HL-60 (cell line): ENCODE measurements around the gene ARHGAP10.

Experiments used
- DNase-seq, 2 experiments: peaks; one replicate each; pipeline ENCODE4 v3.0.0-alpha.2; 2010 to 2020; ENCODE audit warnings: low read depth in 1 of 2, low spot score in 1 of 2
- H3K27ac ChIP-seq: fragments of 250-450 bp; sonication (Bioruptor Pico); replicated peaks from 2 replicates; pipeline ENCODE4 v1.5.1; 2020; ENCODE audit warnings: mild to moderate bottlenecking, moderate library complexity
- H3K27me3 ChIP-seq: fragments of 250-450 bp; sonication (Bioruptor Pico); 2 replicates; pipeline ENCODE4 v1.5.1; 2021; ENCODE audit warnings: mild to moderate bottlenecking, moderate library complexity; ENCODE audit not compliant: insufficient read depth, poor library complexity, severe bottlenecking
- H3K4me3 ChIP-seq: replicated peaks from 2 replicates; pipeline ENCODE4 v1.5.1; 2011; ENCODE audit warnings: mild to moderate bottlenecking, control low read depth, low read length; ENCODE audit not compliant: insufficient read depth
- GABPA ChIP-seq: IDR thresholded peaks from 2 replicates; pipeline ENCODE4 v1.6.1; 2012; ENCODE audit warnings: low read depth
- POLR2AphosphoS5 ChIP-seq: IDR thresholded peaks from 2 replicates; pipeline ENCODE4 v1.6.1; 2012; ENCODE audit warnings: low read depth
- SPI1 ChIP-seq: IDR thresholded peaks from 2 replicates; pipeline ENCODE4 v1.6.1; 2012; ENCODE audit warnings: low read depth, mild to moderate bottlenecking, borderline replicate concordance
- TF ChIP-seq, protein P1 (sequence below): IDR thresholded peaks from 2 replicates; pipeline ENCODE4 v1.6.1; 2012; ENCODE audit warnings: low read depth; ENCODE audit not compliant: insufficient replicate concordance
- TF ChIP-seq, protein P2 (sequence below): IDR thresholded peaks from one replicate; pipeline ENCODE4 v1.5.1; 2011; ENCODE audit warnings: low read length, control low read depth, inconsistent platforms; ENCODE audit not compliant: insufficient read depth

Gene ARHGAP10

DNA sequence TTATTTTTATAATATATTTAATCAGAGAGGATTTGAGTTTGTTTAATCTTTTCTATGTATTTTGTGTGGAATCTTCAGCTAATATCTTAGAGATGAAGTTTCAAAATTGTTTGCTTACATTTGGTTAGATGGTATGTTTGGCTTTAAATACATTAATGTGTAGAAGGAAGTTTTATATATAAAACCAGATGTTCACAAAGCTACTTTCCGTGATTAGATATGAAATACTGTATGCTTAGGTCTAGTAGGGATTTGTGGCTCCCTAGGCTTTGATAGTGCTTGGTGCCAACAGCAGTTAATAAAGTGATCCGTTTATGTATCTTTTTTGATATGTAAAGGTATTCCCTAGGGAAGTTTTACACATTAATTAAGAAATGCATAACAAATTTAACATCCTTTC is 223.0 kb downstream of the ARHGAP10 start:
- no peak for DNase-seq
- Histone ChIP-seq H3K27ac (no peak overlapping the region), H3K4me3 (no peak overlapping the region), H3K27me3 (no peaks in the 10 kb centered on the region)
- TF ChIP-seq SPI1 (no peak), GABPA (no peak), POLR2AphosphoS5 (no peak)
- TF ChIP-seq, protein P1, sequence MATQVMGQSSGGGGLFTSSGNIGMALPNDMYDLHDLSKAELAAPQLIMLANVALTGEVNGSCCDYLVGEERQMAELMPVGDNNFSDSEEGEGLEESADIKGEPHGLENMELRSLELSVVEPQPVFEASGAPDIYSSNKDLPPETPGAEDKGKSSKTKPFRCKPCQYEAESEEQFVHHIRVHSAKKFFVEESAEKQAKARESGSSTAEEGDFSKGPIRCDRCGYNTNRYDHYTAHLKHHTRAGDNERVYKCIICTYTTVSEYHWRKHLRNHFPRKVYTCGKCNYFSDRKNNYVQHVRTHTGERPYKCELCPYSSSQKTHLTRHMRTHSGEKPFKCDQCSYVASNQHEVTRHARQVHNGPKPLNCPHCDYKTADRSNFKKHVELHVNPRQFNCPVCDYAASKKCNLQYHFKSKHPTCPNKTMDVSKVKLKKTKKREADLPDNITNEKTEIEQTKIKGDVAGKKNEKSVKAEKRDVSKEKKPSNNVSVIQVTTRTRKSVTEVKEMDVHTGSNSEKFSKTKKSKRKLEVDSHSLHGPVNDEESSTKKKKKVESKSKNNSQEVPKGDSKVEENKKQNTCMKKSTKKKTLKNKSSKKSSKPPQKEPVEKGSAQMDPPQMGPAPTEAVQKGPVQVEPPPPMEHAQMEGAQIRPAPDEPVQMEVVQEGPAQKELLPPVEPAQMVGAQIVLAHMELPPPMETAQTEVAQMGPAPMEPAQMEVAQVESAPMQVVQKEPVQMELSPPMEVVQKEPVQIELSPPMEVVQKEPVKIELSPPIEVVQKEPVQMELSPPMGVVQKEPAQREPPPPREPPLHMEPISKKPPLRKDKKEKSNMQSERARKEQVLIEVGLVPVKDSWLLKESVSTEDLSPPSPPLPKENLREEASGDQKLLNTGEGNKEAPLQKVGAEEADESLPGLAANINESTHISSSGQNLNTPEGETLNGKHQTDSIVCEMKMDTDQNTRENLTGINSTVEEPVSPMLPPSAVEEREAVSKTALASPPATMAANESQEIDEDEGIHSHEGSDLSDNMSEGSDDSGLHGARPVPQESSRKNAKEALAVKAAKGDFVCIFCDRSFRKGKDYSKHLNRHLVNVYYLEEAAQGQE: no peak
- TF ChIP-seq, protein P2, sequence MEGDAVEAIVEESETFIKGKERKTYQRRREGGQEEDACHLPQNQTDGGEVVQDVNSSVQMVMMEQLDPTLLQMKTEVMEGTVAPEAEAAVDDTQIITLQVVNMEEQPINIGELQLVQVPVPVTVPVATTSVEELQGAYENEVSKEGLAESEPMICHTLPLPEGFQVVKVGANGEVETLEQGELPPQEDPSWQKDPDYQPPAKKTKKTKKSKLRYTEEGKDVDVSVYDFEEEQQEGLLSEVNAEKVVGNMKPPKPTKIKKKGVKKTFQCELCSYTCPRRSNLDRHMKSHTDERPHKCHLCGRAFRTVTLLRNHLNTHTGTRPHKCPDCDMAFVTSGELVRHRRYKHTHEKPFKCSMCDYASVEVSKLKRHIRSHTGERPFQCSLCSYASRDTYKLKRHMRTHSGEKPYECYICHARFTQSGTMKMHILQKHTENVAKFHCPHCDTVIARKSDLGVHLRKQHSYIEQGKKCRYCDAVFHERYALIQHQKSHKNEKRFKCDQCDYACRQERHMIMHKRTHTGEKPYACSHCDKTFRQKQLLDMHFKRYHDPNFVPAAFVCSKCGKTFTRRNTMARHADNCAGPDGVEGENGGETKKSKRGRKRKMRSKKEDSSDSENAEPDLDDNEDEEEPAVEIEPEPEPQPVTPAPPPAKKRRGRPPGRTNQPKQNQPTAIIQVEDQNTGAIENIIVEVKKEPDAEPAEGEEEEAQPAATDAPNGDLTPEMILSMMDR: no peak

DNA sequence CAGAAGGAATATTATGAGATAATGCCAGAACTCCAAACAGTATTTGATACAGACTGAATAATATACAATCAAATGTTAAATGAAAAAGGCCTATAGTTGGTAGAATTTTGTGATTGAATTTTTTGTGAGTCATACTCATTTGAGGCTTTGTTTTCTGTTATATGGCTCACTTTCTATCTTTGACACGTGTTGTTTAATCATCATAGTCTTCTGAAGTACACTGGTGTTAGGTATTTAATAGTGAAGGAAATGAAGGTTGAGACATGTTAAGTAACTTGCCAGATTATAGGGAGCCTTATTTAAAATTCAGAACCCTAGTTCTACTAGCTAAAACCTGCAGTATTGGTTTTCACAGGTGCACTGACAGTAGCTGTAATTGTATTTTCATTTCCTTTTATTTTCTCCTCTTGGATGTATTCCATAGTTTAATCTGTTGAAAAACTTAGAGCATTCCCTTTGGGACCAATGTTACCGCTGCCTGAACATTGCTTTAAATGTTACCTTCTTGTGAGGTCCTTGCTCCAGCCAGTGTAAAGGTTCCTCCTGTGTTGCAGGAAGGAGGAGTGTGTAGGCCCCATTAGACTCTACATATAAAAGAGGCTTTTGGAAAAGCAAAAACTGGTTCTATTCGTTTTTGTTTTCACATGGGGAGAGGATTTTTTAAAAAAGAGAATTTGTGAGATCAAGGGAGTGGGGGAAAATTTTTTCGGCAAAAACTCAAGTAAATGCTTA is 224.1 kb downstream of the ARHGAP10 start:
- no peak overlapping the region for H3K4me3 ChIP-seq
- no peaks in the 10 kb centered on the region for H3K27me3 ChIP-seq
- TF ChIP-seq SPI1 (no peak), POLR2AphosphoS5 (no peak), GABPA (no peak)
- TF ChIP-seq, protein P1: no peak
- TF ChIP-seq, protein P2: no peak
- H3K27ac ChIP-seq: no peak overlapping the region
- DNase-seq: no peak

DNA sequence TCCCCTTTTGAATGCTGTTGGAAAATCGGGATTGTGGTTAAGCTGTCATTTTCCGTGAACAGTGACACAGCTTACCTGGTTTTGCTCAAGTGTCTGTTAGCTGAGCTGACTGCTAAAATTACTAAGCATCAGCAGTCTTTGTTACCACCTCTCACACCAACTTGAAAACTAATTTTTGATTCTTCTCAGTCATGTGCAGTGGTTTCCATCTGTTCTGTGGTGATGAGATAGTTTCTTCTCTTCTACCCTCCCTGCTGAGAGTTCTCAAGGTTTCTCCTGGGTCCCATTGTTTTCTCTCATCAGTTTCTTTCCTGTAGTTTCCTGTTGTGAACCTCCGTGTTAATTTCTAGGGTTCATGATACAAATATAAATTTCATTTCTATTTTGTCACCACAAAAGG is 225.6 kb downstream of the ARHGAP10 start:
- Histone ChIP-seq H3K27me3 (no peaks in the 10 kb centered on the region), H3K27ac (no peak overlapping the region), H3K4me3 (no peak overlapping the region)
- no peak for TF ChIP-seq GABPA
- TF ChIP-seq POLR2AphosphoS5: no peak
- TF ChIP-seq, protein P2: no peak
- TF ChIP-seq SPI1: no peak
- TF ChIP-seq, protein P1: no peak
- DNase-seq: no peak
